IPS-18c (cell line): ENCODE measurements around the gene TMEM121B.

Source experiments
- H3K4me3 ChIP-seq: 2 replicates; pipeline ENCODE4 v1.7.0; 2013; ENCODE audit warnings: low read depth, mild to moderate bottlenecking, low read length, moderate library complexity; ENCODE audit not compliant: insufficient read depth
- H3K9me3 ChIP-seq: one replicate; pipeline ENCODE4 v1.6.1; 2013; ENCODE audit warnings: mild to moderate bottlenecking, low read length, moderate library complexity; ENCODE audit not compliant: control insufficient read depth, insufficient read depth

Gene TMEM121B

DNA sequence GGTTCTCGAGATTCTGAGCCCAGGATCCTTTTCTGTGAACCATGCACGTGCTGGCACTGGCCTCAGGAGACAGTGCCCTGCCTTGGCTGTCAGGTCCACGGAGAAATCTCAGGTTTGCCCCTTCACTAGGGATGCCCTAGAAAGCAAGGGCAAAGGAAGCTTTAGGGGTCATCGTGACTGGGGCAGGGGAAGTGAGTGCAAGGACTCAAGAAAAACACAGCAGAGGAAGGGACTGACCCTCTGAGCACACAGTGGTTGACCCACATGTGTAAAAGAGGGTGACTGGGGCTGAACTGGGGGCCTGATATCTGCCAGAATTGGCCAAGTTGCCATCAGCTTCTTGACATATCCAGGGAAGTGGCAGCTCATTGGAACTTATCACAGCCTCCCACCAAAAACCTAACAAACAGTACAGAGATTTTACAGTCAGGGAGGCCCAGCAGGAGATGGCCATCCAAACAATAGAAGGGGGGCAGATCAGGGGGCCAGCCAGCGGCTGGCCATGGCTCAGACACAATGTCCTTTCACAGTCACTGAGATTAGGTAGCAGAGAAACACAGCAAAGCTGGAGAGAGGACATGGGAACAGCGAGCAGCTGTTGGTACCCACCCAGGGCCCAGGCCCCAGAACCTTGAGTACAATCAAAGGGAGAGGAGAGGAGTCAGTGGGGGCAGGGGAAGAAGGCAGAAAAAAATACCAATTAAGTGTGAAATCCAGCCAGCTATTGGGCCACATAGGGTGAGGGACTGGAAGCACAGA lies 4.4 kb downstream of the TMEM121B start:
- H3K4me3 ChIP-seq: peak overlapping the region; percentile 24; the same call in 1 of the 2 replicates
- no peaks in the 10 kb centered on the region for H3K9me3 ChIP-seq

DNA sequence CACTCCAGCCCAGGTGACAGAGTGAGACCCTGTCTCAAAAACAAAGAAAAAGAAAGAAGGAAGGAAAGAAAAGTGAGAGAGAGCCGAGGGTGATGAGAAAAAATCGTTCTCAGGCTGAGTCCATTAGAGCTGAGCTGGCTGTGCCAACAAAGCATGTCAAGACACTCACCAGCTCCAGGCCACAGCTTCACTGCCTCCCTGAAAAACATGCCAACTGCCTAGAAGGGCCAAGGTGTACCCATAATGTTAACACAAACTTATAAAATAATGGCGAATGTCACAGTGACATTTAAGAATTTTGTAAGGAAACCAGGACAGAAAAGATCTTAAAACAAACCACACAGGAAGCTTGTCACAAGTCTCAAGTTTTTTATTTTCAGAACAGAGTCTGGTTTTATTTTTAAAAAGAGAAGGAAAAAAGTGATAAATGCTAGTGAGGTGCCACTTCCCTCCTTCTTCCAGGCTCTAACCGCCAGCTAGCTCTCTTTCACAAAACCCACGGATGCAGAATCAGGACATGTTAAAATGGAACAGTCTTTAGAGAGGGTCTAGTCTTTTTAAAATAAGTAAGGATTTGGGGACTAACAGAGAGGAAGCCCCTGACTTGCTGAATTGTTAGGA lies 5.1 kb downstream of the TMEM121B start:
- Histone ChIP-seq H3K9me3 (no peaks in the 10 kb centered on the region), H3K4me3 (no peak overlapping the region)

DNA sequence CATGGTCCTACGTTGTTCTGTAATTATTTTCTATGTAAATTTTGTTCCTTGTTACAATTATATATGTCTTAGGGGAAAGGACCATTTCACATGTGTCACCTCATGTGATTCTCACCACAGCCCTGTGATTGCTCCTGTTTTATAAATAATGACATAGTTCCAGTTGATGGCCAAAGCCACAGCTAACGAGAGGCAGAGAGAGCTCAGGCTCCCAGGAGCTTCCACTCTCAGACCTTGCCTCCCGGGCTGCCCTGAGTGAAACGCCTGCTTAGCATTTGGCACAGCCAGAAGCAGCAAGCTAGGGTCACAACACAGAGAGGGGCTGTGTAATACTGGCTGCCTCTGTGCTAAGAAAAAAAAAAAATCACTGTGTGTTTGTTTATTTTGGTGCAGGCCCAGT lies 5.9 kb downstream of the TMEM121B start:
- Histone ChIP-seq H3K9me3 (no peaks in the 10 kb centered on the region), H3K4me3 (no peak overlapping the region)

DNA sequence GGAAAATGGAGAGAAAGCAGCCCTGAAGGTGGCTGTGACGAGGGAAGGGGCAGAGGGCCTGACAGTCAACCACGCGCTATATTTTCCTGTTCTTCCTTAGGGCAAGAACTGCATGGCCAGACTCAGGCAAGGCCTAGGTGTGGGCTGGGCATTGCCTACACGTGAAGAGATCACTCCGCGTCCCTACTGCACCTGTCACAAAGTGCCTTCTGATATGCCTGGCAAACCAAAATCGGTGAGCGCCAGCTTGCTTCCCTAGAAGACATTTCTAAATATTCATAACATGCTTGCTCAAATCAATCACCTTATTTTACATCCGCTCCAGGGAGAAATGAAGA lies 6.3 kb downstream of the TMEM121B start:
- no peaks in the 10 kb centered on the region for H3K9me3 ChIP-seq
- H3K4me3 ChIP-seq: no peak overlapping the region

DNA sequence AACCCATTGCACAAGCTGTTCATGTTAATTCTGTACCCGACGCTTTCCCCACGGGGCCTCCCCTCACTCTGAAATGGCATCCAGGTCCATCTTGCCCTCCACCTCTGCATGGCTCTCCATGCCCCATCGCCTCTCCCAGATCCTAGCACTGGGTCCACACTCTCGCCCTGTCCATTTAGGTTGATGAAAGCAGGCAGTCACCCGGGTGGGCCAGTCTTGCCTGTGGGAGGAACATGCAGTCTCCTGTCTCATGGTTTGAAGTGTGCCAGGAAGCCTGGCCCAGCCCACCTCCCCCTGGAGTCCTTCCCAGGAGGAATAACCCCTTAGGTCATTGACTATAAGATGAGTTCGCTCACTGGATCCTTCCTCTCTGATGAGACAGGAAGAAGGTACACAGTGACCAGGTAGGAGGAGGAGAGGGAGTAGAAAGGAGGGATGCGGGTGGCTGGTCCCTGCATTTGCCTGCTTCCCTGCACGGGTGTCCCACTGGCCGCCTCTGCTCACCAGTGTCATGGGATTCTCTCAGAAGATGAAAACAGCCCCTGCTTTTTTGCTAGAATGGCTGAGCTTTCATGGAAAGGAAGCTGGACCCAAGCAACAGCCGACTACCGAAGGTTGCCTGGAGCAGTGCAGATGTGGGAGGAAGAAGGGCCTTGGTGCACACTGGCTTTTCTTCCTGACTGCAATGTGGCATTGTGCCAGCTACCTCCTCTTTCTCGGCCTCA lies 6.8 kb downstream of the TMEM121B start:
- Histone ChIP-seq H3K4me3 (no peak overlapping the region), H3K9me3 (no peaks in the 10 kb centered on the region)

DNA sequence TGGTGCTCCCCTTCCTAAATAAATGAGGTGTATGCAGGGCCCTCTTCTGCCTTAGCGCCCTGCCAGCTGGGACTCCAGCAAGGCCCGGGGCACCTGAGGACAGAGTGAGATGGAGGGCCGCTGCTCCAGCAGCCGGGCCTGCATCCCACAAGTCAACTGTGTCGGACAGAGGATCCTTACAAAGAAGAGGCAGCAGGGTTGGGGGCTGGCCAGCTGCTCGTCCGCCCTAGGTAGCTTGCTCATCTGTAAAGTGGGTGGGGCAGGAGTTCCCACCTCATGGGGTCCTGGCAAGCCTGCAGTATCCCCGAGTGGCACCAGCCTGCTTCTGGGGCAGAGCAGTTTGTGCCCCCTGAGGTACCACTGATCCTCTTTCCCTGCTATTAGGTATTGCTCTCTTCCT lies 7.6 kb downstream of the TMEM121B start:
- Histone ChIP-seq H3K4me3 (no peak overlapping the region), H3K9me3 (no peaks in the 10 kb centered on the region)

DNA sequence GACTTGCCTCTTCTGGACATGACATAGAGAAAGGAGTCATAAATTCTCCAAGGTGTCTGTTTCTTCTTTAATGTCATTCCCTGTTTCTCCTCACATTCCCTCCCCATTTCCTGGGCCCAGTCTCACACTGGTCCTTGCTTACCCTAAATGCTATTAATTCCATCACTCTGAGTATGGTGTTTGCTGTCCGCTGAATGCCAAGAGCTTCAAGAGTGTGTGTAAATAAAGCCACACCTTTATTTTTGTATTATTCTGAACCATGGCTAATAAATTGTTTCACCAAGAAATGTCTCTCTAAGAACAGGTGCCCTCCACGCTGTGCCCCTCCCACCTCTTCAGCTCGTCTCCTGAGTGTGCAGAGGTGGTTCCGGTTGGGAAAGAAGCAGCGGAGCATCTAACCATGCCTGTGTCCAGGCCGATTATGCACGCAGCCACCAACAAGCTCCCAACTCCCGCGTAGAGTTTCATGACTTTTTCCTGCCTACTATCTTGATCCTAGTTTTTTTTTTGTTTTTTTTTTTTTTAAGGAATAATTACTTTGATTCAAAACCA lies 8.6 kb downstream of the TMEM121B start:
- no peak overlapping the region for H3K4me3 ChIP-seq
- H3K9me3 ChIP-seq: no peaks in the 10 kb centered on the region

DNA sequence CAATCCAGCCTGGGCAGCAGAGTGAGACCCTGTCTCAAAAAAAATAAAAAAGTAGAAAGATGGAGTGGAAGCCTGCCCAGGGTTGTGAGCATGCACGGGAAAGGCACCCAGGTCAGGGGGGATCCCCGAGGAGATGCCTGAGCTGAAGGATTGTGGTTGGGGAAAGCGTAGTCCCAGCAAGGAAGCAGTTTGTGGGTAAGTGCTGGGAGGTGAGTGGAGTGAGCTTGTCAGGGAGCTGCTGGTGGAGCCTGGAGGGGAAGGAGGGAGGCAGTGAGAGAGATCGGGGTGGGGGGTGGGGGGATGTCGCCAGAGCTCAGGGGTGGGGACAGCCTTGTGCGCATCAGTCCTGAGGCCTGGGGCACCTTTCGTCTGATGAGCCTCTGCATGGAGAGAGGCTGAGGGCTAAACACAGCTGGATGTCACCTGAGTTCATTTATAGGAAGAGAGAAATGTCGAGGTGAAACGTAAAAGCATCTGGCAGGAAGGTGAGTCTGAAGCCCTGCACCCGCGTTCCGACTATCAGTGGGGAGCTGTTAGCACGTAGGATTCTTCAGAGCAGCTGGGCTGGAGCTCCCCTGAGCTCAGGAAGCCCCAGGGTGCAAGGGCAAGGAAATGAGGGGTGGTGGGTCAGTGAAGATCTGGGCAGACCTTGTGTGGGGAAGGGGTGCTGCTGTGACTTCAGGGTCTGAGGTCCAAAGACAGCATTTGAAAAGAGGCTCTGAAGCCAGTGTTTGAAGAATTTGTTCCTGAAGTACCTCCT lies 10.2 kb downstream of the TMEM121B start:
- H3K4me3 ChIP-seq: no peak overlapping the region
- H3K9me3 ChIP-seq: no peaks in the 10 kb centered on the region

DNA sequence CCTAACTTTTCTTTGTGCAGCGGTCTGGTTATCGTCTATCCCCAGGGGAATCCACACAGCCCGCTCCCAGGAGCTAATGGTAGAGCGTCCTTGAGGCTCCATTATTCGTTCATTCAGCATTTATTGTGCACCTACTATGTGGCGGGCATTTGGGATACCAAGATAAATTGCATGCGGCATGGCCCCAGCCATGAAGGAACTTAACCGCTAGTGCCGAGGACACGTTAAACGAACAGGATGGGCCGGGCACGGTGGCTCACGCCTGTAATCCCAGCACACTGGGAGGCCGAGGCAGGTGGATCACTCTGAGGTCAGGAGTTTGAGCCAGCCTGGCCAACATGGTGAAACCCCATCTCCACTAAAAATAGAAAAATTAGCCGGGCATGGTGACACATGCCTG lies 11.2 kb downstream of the TMEM121B start:
- Histone ChIP-seq H3K9me3 (no peaks in the 10 kb centered on the region), H3K4me3 (no peak overlapping the region)

DNA sequence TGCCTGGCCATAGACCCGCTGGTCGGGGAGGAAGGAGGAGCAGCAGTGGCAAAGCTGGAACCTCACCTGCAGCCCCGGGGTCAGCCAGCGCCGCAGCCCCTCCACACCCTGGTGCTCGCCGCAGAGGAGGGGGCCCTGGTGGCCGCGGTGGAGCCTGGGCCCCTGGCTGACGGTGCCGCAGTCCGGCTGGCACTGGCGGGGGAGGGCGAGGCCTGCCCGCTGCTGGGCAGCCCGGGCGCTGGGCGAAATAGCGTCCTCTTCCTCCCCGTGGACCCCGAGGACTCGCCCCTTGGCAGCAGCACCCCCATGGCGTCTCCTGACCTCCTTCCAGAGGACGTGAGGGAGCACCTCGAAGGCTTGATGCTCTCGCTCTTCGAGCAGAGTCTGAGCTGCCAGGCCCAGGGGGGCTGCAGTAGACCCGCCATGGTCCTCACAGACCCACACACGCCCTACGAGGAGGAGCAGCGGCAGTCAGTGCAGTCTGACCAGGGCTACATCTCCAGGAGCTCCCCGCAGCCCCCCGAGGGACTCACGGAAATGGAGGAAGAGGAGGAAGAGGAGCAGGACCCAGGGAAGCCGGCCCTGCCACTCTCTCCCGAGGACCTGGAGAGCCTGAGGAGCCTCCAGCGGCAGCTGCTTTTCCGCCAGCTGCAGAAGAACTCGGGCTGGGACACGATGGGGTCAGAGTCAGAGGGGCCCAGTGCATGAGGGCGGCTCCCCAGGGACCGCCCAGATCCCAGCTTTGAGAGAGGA lies 11.9 kb downstream of the TMEM121B start:
- no peaks in the 10 kb centered on the region for H3K9me3 ChIP-seq
- H3K4me3 ChIP-seq: no peak overlapping the region

DNA sequence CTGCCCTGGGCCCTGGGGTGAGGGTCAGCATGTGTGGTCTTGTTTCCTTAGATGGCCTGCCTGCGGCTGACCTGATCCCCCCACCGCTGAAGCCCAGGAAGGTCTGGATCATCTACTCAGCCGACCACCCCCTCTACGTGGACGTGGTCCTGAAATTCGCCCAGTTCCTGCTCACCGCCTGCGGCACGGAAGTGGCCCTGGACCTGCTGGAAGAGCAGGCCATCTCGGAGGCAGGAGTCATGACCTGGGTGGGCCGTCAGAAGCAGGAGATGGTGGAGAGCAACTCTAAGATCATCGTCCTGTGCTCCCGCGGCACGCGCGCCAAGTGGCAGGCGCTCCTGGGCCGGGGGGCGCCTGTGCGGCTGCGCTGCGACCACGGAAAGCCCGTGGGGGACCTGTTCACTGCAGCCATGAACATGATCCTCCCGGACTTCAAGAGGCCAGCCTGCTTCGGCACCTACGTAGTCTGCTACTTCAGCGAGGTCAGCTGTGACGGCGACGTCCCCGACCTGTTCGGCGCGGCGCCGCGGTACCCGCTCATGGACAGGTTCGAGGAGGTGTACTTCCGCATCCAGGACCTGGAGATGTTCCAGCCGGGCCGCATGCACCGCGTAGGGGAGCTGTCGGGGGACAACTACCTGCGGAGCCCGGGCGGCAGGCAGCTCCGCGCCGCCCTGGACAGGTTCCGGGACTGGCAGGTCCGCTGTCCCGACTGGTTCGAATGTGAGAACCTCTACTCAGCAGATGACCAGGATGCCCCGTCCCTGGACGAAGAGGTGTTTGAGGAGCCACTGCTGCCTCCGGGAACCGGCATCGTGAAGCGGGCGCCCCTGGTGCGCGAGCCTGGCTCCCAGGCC lies 12.7 kb downstream of the TMEM121B start:
- Histone ChIP-seq H3K4me3 (no peak overlapping the region), H3K9me3 (no peaks in the 10 kb centered on the region)

DNA sequence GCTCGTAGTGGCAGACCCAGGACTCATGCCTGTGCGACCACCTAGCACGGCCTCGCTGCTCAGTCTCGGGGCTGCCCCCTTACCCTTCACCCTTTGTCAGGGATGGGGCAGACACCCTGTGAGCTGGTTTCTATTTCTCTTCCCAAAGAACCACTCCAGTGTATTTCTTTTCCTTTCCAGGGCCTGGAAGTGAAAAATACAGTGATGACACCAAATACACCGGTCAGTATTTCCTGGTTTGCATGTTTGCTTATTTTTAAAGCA lies 13.7 kb downstream of the TMEM121B start:
- H3K9me3 ChIP-seq: no peaks in the 10 kb centered on the region
- no peak overlapping the region for H3K4me3 ChIP-seq

DNA sequence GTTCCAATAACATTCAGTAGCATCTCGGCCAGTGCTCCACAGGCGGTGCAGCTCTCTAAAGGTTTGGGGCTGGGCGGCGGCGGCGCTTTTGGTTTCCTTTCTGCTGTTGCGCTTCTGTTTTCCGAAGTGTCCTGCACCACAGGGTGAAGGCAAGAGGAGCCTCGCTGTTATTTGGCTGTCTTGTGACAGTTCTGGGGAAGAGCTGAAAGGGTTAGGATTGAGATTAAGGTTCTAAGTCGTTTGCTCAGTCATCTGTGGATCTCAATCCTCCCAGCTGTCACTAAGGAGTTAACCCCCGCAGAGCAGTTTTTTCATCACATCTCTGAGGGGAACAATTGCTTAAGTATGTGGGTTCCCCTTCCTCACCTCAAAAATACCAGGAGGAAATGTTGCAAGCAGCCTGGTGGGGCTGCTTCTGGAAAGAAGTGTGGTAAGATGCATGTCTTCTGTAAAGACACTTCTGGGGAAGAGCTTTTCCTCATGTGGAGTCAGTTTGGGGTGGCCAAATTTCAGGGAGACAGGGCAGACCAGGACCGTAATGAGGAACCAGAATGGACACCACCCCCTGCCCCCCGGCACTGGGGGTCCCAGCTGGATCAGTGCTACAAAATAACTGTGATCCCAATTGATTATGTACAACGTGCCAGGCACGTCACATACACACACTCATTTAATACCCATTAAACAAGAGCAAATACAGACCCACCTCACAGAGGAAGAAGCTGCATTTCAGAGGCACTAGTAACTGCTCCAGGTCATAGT lies 14.2 kb downstream of the TMEM121B start:
- H3K9me3 ChIP-seq: no peaks in the 10 kb centered on the region
- H3K4me3 ChIP-seq: no peak overlapping the region

DNA sequence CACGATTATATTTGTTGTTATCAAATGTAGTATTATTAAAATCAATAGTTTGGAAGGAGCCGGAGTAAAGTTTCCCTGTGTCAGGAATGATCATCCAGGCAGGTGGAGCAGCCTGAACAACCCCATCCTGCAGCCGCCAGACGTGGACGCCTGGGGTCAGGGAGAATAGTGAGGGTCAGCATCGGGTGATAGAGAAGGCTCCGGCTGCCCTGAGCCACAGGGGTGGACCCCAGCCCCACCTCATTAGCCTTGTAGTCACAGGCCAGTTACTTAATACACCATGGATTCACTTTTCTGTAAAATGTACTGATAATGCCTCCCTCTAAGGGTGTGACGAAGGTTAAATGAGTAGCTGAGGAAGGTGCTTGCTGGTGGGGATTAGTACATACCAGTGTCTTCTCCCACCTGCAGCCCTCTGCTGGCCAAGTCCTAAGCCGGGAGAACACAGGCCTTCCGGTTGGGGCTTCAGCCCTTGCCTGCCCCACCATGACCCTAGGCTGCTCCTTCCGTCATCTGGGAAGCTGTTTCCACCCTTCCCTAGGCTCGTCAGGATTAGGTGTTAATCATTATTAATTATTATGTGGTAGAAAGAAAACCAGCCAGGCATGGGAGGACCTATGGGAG lies 14.9 kb downstream of the TMEM121B start:
- no peak overlapping the region for H3K4me3 ChIP-seq

More for the DNA sequence above, 14.9 kb downstream of the TMEM121B start:
- H3K9me3 ChIP-seq: no peaks in the 10 kb centered on the region
